Ovary (tissue), 3 donors: Measurements from ENCODE around the gene SWAP70.

ENCODE experiments used
- EP300 ChIP-seq: sonication (generic); formaldehyde crosslinking; IDR thresholded peaks from one replicate; pipeline ENCODE4 v1.6.1; 2017; ENCODE audit warnings: antibody characterized with exemption
- POLR2A ChIP-seq: fragments of 450-650 bp; IDR thresholded peaks from one replicate; pipeline ENCODE4 v1.6.1; 2017; ENCODE audit warnings: antibody characterized with exemption, mild to moderate bottlenecking, moderate library complexity
- TF ChIP-seq, protein P1 (sequence below), 3 donors: fragments of 450-650 bp in 2 of 3; fragments of 200-600 bp in 1 of 3; IDR thresholded peaks; one replicate each; pipeline versions ENCODE4 v1.5.1 to v1.8.0; 2016 to 2022; ENCODE audit warnings: antibody characterized with exemption in 3 of 3, mild to moderate bottlenecking in 1 of 3
- donor health status: DM: no; HTN: no; CAD: no.

DNA sequence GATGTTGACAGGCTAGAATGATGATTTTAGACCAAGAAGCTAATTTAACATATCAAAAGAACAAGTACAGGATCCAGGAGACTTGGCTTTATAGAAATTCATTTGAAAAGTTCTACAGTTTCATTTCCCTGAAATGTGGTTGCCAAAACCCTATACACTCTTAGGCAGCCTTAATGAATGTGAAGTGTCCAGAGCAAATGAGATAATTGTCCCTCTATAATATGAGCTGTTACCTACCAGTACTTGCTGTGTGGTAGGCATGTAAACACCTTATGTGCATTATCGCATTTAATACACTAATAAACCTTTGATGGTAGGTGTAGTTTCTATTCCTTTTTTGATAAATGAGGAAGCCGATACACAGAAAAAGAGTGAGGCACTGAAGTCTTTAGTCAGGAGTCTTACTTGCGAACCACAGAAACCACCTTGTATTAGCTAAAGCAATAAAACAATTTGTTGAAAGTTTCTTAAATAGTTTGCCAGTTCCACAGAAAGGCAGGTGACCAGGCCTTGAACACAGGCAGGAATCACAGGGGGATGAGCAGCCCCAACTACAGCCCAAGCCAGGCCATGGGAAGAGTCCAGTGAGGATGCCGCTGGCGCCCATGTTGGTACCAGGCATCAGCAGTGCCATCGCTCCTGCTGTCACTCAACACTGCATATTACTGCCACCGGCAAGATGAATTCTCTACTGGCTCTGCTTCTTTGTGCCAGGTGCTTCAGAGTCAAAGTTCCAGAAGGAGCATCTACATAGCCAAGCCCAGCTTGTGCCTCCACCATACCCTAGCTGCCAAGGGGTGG is 81.7 kb downstream of the SWAP70 start:
- TF ChIP-seq, protein P1, sequence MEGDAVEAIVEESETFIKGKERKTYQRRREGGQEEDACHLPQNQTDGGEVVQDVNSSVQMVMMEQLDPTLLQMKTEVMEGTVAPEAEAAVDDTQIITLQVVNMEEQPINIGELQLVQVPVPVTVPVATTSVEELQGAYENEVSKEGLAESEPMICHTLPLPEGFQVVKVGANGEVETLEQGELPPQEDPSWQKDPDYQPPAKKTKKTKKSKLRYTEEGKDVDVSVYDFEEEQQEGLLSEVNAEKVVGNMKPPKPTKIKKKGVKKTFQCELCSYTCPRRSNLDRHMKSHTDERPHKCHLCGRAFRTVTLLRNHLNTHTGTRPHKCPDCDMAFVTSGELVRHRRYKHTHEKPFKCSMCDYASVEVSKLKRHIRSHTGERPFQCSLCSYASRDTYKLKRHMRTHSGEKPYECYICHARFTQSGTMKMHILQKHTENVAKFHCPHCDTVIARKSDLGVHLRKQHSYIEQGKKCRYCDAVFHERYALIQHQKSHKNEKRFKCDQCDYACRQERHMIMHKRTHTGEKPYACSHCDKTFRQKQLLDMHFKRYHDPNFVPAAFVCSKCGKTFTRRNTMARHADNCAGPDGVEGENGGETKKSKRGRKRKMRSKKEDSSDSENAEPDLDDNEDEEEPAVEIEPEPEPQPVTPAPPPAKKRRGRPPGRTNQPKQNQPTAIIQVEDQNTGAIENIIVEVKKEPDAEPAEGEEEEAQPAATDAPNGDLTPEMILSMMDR (IDR thresholded peaks at IDR 0.05), result no peak
- TF ChIP-seq POLR2A (no peak), EP300 (no peak)
